Fibroblast of skin of right quadriceps (primary cell): ENCODE results near the gene PSMA4.
"Not testable (repeated sequence)": the region's sequence is repeated elsewhere in the genome, so short reads cannot be mapped to it uniquely, and the experiment has no call there.

Experiments
- DNase-seq: peaks from one replicate; pipeline ENCODE4 v3.0.0-alpha.2; 2013

Gene PSMA4

GRCh38 chr15:78552597-78552996, 12.4 kb downstream of the PSMA4 start:
- DNase-seq: no peak

GRCh38 chr15:78560201-78560600, 20.0 kb downstream of the PSMA4 start:
- DNase-seq: not testable (repeated sequence)

GRCh38 chr15:78561490-78561889, 21.2 kb downstream of the PSMA4 start:
- no peak for DNase-seq

DNA sequence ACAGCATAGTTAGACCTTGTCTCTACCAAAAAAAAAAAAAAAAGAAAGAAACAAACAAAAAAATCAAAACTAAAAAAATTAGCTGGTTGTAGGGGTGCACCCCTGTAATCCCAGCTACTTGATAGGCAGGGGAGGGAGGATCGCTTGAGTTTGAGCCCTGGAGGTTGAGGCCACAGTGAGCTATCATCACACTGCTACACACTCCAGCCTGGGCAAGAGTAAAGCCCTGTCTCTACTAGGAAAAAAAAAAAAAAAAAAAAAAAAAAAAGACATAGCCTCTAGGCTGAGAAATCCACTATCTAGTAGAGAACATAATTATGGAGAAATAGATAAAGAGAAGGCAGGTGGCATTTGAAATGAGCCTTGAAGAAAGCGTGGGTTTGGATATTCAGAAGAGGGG, 22.8 kb downstream of the PSMA4 start:
- no peak for DNase-seq

DNA sequence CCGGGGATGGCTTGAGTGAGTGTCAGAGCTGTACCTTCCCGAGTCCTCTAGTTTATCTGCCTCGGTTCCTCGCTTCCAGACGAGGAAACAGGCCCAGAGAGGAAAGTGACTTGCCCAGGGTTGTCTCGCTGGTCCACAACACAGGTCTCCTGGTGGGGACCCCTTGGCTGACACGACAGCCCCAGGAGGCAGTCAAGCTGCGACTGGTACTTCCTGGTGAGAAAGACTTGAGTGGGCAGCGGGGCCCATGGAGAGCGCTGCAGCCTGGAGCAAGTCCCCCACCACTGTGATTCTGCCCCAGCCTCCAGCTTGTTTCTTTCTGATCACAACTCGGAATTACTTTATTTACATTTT, 24.5 kb downstream of the PSMA4 start:
- DNase-seq: no peak

GRCh38 chr15:78565097-78565950, 25.1 kb downstream of the PSMA4 start, which contains the start of gene CHRNA5:
Gene CHRNA5, plus strand, starts transcription at chr15:78565520. Its CDS starts 200 bp downstream, at chr15:78565720.
- peak; percentile 77 for DNase-seq

DNA sequence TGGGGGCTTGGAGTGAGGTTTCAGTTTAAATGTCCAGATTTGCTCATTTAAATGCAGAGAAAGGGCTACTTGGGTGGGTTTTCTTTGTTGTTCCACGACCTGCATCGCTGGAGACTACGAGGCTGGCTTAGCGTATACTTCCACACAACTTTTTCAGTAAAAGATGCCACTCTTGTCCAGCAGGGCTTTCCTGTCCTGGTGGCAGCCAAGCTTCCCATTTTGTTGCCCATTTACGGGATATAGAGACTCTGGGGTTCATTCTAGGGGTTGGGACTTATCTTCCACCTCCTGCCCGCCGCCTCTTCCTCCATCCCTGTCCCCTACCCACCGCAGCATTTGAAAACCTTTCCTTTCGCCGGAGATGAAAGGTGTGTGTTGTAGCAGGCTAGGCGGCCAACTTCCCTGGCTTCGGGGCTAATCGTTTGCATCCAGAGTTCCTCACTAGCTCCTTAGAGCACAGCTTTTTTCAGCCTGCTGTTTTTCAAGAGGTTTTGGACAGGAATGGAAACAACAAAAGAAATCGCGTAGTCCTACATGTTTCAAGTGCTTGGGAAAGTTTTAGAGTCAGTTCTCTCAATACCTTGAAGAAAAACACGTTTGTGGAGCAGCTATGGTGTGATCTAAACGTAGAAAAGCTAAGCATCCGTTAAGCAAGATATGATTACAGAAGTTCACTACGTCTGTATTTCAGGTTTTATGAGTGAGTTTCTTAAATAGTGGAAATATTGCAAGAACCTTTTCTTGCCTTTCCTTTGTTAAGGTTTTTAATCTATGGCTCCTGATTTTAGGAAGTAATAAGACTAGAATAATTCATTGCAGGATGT, 25.9 kb downstream of the PSMA4 start:
- DNase-seq: peak; percentile 14

- DNase-seq: no peak
Observed at GRCh38 chr15:78567531-78567930, 27.3 kb downstream of the PSMA4 start.

- no peak for DNase-seq
Observed at GRCh38 chr15:78570710-78571109, 30.5 kb downstream of the PSMA4 start.

DNA sequence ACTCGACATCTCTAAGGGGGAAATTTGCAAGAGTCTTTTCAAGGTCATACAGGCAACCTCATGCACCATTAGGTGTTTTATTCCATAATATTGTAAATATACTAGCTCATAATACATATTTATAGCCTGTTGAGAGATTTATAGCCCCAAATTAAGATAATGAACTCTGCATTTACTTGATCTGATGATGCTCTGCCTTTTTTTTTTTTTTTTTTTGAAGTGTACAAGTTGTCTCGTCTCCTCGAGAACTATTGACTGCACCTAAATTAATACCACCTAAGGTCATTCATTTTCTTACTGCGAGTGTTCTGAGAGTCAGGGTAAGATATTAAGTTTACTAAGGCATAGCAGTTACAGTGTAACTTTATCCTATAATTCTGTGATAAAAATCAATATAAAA, 31.1 kb downstream of the PSMA4 start:
- no peak for DNase-seq

- DNase-seq: no peak
Observed at GRCh38 chr15:78573416-78573815, 33.2 kb downstream of the PSMA4 start.

GRCh38 chr15:78574944-78575343, 34.7 kb downstream of the PSMA4 start:
- no peak for DNase-seq

DNA sequence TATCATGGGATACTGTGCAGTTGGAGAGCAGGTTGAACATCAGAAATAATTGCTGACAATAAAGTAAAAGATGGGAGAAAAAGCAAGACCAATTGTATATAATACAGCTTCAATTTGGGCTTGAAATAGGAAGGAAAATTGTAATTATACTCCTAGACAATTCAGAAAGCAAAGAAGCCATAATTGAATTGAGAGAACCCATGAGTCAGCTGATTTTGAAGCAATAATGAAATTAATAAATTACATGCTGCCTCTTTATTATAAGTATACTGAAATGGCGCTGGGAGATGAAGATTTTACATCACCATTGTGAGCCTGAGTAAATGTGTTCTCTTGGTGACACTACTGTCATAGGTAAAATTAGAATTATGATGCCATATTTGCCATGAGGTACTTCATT, 57.3 kb downstream of the PSMA4 start:
- no peak for DNase-seq

GRCh38 chr15:78598348-78598747, 58.1 kb downstream of the PSMA4 start:
- no peak for DNase-seq

GRCh38 chr15:78599189-78599588, 58.9 kb downstream of the PSMA4 start:
- no peak for DNase-seq
